ENCODE data around the gene SLC25A13.
A peak's percentile ranks its signal among the peaks of the same experiment; 100 is the strongest.

SLC25A13 gene

GRCh38 chr7:96216373-96216772, 105.5 kb downstream of the SLC25A13 start:
- no peak for DNase-seq (ENCODE audit: low spot score in 2 of 2)
- Histone ChIP-seq H3K4me3 (no peak overlapping the region), H3K36me3 (replicated peaks) (no peaks in the 10 kb centered on the region), H3K27me3 (ENCODE audit: low read depth) (no peaks in the 10 kb centered on the region), H3K9me3 (no peaks in the 10 kb centered on the region), H3K4me1 (peaks cover 26% of the 10 kb centered on the region)
- in situ Hi-C loops (cut with MboI; ENCODE audit: low sequenced_read_pairs): no loop called here

DNA sequence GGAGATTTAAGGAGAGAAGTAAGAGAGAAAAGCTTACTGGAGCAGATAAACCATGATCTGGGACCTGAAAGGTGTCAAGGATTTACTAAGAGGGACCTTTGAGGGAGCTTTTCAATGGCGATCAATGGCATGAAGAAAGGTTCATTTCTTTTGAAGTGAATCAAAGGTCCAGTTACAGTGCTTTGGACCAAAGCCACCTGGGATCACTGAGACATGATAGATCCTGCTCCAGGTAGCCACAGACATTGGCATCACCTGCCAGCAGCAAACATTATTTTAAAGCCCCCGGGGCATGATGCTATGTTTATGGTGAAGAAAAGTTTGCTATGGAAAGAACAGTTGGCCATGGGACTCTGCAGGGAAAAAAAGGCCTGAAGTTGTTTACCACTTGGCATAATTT, 109.4 kb downstream of the SLC25A13 start:
- H3K4me3 ChIP-seq: no peak overlapping the region
- in situ Hi-C loops (cut with MboI; ENCODE audit: low sequenced_read_pairs): no loop called here

DNA sequence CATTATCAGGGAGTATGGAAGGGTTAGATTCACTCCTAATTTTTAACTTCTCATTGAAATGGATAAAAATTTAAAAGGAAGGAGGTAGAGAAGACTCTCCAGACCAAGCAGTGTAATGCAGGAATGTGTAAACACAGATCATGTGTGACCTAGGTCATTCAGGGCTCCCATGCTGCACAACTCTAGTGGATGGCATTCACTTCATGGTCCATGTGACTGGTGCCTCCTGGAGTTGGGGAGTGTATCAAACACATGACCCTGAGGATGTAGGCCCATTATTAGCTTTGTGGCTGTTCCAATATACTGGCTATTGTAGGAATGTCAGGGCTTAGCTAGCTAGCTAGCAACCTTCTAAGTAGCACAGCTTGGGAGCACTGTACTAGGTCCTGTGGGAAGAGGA, 109.9 kb downstream of the SLC25A13 start:
- Histone ChIP-seq H3K9me3 (no peaks in the 10 kb centered on the region), H3K27me3 (ENCODE audit: low read depth) (no peaks in the 10 kb centered on the region), H3K4me1 (no peaks in the 10 kb centered on the region; the same call in 1 of the 2 replicates), H3K4me3 (no peak overlapping the region), H3K36me3 (replicated peaks) (no peaks in the 10 kb centered on the region)
- in situ Hi-C loops (cut with MboI; ENCODE audit: low sequenced_read_pairs): no loop called here
- no peak for DNase-seq (ENCODE audit: low spot score in 2 of 2)

More for the DNA sequence above, 109.4 kb downstream of the SLC25A13 start:
- Histone ChIP-seq H3K36me3 (replicated peaks) (no peaks in the 10 kb centered on the region), H3K4me1 (peaks cover 2% of the 10 kb centered on the region), H3K9me3 (no peaks in the 10 kb centered on the region), H3K27me3 (ENCODE audit: low read depth) (no peaks in the 10 kb centered on the region)
- DNase-seq (ENCODE audit: low spot score in 2 of 2): no peak

DNA sequence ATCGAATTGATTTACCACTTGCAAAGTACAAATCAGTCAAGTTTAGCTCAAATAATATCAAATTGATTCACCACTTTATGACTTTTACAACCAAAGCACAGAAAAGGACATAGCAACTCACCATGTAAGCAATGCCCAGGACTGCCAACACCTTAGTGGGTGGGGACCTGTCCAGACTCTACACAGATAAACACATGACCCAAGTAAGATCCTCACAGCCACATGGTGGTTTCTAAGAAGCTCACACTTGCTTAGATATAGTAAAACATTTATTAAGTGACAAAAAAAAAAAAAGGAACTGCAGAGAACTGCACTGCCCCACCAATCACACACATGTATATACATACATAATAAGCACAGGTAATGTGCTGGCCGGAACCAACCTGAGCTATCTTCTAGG, 116.2 kb downstream of the SLC25A13 start:
- in situ Hi-C loops (cut with MboI; ENCODE audit: low sequenced_read_pairs): no loop called here
- Histone ChIP-seq H3K4me3 (no peak overlapping the region), H3K27me3 (ENCODE audit: low read depth) (no peaks in the 10 kb centered on the region), H3K4me1 (no peaks in the 10 kb centered on the region; the same call in 1 of the 2 replicates), H3K9me3 (no peaks in the 10 kb centered on the region), H3K36me3 (replicated peaks) (no peaks in the 10 kb centered on the region)
- no peak for DNase-seq (ENCODE audit: low spot score in 2 of 2)

- Histone ChIP-seq H3K27me3 (ENCODE audit: low read depth) (no peaks in the 10 kb centered on the region), H3K36me3 (replicated peaks) (no peaks in the 10 kb centered on the region), H3K4me1 (no peaks in the 10 kb centered on the region; the same call in 1 of the 2 replicates), H3K4me3 (no peak overlapping the region), H3K9me3 (no peaks in the 10 kb centered on the region)
- in situ Hi-C loops (cut with MboI; ENCODE audit: low sequenced_read_pairs): no loop called here
- no peak for DNase-seq (ENCODE audit: low spot score in 2 of 2)
Observed at GRCh38 chr7:96204601-96205000, 117.3 kb downstream of the SLC25A13 start.

- Histone ChIP-seq H3K27me3 (ENCODE audit: low read depth) (no peaks in the 10 kb centered on the region), H3K36me3 (replicated peaks) (no peaks in the 10 kb centered on the region), H3K4me3 (no peak overlapping the region), H3K4me1 (no peaks in the 10 kb centered on the region), H3K9me3 (no peaks in the 10 kb centered on the region)
- in situ Hi-C loops (cut with MboI; ENCODE audit: low sequenced_read_pairs): no loop called here
- no peak for DNase-seq (ENCODE audit: low spot score in 2 of 2)
Observed at GRCh38 chr7:96203786-96204185, 118.1 kb downstream of the SLC25A13 start.

- Histone ChIP-seq H3K4me1 (no peaks in the 10 kb centered on the region), H3K4me3 (no peak overlapping the region), H3K27me3 (ENCODE audit: low read depth) (no peaks in the 10 kb centered on the region), H3K36me3 (replicated peaks) (no peaks in the 10 kb centered on the region), H3K9me3 (no peaks in the 10 kb centered on the region)
- in situ Hi-C loops (cut with MboI; ENCODE audit: low sequenced_read_pairs): no loop called here
- DNase-seq (ENCODE audit: low spot score in 2 of 2): no peak
Observed at GRCh38 chr7:96202102-96202501, 119.8 kb downstream of the SLC25A13 start.

- no peaks in the 10 kb centered on the region for H3K9me3 ChIP-seq
- no peak for DNase-seq (ENCODE audit: low spot score in 2 of 2)
- no peaks in the 10 kb centered on the region for H3K36me3 ChIP-seq (replicated peaks)
Observed at GRCh38 chr7:96200740-96201139, 121.2 kb downstream of the SLC25A13 start.

DNA sequence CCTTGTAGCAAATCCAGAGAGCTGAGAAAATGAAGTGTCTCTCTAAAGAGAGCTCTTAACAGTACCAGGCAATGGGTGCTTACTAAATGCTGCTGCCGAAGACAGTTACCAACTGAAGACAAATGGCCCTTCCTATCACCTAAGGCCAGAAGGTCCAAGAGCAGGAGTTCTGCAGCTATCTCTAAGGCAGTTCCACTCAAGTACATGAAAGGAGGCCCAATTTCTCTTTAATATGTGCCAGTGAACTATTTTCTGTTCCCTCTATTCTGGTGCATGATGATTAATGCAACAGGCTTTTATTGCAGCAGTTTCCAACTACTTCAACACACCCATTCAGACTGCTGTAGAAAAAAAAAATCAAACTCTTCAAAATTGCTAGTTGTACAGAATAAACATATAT, 122.5 kb downstream of the SLC25A13 start:
- no peaks in the 10 kb centered on the region for H3K36me3 ChIP-seq (replicated peaks)
- H3K4me1 ChIP-seq: no peaks in the 10 kb centered on the region
- no peak for DNase-seq (ENCODE audit: low spot score in 2 of 2)
- in situ Hi-C loops (cut with MboI; ENCODE audit: low sequenced_read_pairs): no loop called here
- no peaks in the 10 kb centered on the region for H3K27me3 ChIP-seq (ENCODE audit: low read depth)
- H3K4me3 ChIP-seq: no peak overlapping the region
- H3K9me3 ChIP-seq: no peaks in the 10 kb centered on the region

More at GRCh38 chr7:96200740-96201139, 121.2 kb downstream of the SLC25A13 start:
- Histone ChIP-seq H3K27me3 (ENCODE audit: low read depth) (no peaks in the 10 kb centered on the region), H3K4me1 (no peaks in the 10 kb centered on the region), H3K4me3 (no peak overlapping the region)
- in situ Hi-C loops (cut with MboI; ENCODE audit: low sequenced_read_pairs): no loop called here

DNA sequence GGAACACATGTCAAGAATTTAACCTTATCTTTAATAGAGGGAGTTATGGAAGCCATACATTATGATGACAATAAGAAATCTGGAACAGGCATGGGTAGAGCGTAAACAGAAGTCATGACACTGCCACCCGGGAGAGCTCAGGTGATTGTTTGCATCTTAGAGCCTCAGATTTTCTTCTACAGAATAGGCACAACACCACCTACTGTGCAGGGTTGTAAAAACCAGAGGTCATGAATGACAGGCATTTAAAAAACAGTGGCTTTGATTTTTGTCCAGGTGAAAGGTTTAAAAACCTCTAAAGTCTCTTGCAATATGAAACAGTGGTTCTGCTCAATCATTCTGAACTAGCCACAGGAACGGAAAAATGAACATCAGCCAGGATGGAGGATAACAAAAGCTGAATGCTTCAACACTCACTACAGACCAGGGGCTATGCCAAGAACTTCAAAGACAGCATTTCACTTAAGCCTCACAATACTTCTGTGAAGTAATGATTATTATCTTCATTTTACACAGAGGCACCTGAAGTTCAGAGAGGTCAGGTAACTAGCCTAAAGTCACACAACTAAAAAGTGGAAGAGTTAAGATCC, 123.8 kb downstream of the SLC25A13 start:
- no peaks in the 10 kb centered on the region for H3K9me3 ChIP-seq
- no peak overlapping the region for H3K4me3 ChIP-seq
- H3K4me1 ChIP-seq: no peaks in the 10 kb centered on the region
- H3K36me3 ChIP-seq (replicated peaks): no peaks in the 10 kb centered on the region
- H3K27me3 ChIP-seq (ENCODE audit: low read depth): no peaks in the 10 kb centered on the region
- no peak for DNase-seq (ENCODE audit: low spot score in 2 of 2)
- in situ Hi-C loops (cut with MboI; ENCODE audit: low sequenced_read_pairs): no loop called here

GRCh38 chr7:96196676-96197075, 125.2 kb downstream of the SLC25A13 start:
- no peaks in the 10 kb centered on the region for H3K9me3 ChIP-seq
- H3K4me3 ChIP-seq: no peak overlapping the region
- in situ Hi-C loops (cut with MboI; ENCODE audit: low sequenced_read_pairs): no loop called here
- DNase-seq (ENCODE audit: low spot score in 2 of 2): no peak
- H3K4me1 ChIP-seq: no peaks in the 10 kb centered on the region
- H3K36me3 ChIP-seq (replicated peaks): peaks cover 4% of the 10 kb centered on the region; the same call in 1 of the 2 replicates
- no peaks in the 10 kb centered on the region for H3K27me3 ChIP-seq (ENCODE audit: low read depth)

DNA sequence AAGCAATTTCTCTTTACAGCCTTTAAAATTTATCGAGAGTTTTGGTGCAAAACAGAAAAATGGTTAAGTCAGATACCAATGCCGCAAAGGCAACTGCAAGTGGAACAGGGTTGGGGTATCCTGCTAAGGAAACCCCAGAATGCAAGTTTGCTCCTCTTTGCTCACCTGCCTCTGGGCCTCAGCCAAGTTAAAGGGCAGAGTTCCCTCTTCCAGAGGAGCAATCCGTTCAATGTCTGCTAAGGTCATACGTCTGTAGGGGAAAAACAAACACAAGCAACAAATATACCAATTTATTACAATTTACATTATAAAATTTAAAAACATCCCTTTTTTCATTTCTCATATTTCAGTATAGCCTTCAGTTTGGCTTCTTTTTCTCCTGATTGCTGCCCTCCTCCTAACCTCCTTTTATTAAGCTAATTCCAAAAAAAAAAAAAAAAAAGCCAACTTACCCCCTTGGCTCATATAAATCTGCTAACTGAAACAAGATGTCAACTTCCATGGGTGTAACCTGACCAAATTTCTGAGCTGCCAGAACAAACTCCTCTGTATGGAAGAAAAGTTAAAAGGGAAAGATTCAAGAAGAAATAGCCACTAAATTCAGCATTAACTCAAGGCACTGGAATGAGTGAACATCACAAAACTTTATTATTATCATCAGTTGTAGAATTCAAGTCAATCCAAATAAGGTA, 132.6 kb downstream of the SLC25A13 start:
- Histone ChIP-seq H3K27me3 (ENCODE audit: low read depth) (no peaks in the 10 kb centered on the region), H3K4me3 (no peak overlapping the region), H3K4me1 (peaks cover 22% of the 10 kb centered on the region), H3K36me3 (replicated peaks) (peaks cover 10% of the 10 kb centered on the region), H3K9me3 (no peaks in the 10 kb centered on the region)
- no peak for DNase-seq (ENCODE audit: low spot score in 2 of 2)
- in situ Hi-C loops (cut with MboI; ENCODE audit: low sequenced_read_pairs): no loop called here

GRCh38 chr7:96188591-96188991, 133.3 kb downstream of the SLC25A13 start:
- Histone ChIP-seq H3K27me3 (ENCODE audit: low read depth) (no peaks in the 10 kb centered on the region), H3K4me3 (no peak overlapping the region), H3K36me3 (replicated peaks) (peaks cover 12% of the 10 kb centered on the region), H3K9me3 (no peaks in the 10 kb centered on the region), H3K4me1 (peaks cover 22% of the 10 kb centered on the region)
- no peak for DNase-seq (ENCODE audit: low spot score in 2 of 2)
- in situ Hi-C loops (cut with MboI; ENCODE audit: low sequenced_read_pairs): no loop called here

- DNase-seq (ENCODE audit: low spot score in 2 of 2): peak in 1 of 2 experiments; percentile 28
- H3K4me3 ChIP-seq: no peak overlapping the region
- H3K36me3 ChIP-seq (replicated peaks): peaks cover 13% of the 10 kb centered on the region
- H3K9me3 ChIP-seq: no peaks in the 10 kb centered on the region
- H3K4me1 ChIP-seq: peaks cover 22% of the 10 kb centered on the region
- in situ Hi-C loops (cut with MboI; ENCODE audit: low sequenced_read_pairs): no loop called here
- no peaks in the 10 kb centered on the region for H3K27me3 ChIP-seq (ENCODE audit: low read depth)
Observed at GRCh38 chr7:96188174-96188581, 133.7 kb downstream of the SLC25A13 start.
